Measurements from ENCODE around the gene NIFK.

NIFK gene

DNA sequence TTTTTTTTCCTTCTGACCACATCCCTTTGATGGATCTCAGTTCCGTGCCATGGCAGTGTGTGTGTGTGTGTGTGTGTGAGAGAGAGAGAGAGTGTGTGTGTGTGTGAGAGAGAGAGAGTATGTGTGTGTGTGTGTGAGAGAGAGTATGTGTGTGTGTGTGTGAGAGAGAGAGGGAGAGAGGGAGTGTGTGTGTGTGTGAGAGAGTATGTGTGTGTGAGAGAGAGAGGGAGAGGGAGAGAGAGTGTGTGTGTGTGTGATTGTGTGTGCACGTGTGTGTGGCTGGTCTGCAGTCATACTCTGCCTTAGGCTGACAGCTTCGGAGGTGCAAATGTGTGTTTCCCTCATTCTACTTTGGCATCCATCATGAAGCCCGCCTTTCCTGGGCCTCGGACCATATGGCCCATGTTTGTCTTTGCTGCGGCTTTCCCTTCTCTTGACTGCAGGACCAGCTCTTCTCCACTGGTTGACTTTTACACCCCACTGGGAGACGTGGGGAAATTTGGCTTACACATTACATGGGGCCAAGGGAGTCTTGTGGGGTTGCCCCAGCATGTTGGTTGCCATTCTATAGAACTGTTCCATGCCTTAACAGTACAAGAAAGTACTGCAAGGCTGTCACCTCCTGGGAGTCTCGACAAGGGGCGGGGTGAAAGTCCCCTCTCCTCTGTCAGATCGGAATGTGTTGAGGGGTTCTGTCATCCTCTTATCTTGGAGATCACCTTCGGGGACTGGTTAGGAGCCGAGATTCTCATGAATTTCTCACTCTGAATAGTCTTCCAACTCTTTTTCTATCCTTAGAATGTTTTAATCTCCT lies 40.4 kb upstream of the NIFK start:
- TF ChIP-seq, protein P1, sequence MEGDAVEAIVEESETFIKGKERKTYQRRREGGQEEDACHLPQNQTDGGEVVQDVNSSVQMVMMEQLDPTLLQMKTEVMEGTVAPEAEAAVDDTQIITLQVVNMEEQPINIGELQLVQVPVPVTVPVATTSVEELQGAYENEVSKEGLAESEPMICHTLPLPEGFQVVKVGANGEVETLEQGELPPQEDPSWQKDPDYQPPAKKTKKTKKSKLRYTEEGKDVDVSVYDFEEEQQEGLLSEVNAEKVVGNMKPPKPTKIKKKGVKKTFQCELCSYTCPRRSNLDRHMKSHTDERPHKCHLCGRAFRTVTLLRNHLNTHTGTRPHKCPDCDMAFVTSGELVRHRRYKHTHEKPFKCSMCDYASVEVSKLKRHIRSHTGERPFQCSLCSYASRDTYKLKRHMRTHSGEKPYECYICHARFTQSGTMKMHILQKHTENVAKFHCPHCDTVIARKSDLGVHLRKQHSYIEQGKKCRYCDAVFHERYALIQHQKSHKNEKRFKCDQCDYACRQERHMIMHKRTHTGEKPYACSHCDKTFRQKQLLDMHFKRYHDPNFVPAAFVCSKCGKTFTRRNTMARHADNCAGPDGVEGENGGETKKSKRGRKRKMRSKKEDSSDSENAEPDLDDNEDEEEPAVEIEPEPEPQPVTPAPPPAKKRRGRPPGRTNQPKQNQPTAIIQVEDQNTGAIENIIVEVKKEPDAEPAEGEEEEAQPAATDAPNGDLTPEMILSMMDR (tag by site-specific recombination; IDR thresholded peaks at IDR 0.05) = 0 out of 2 replicates have a peak, but pooled peaks have one; percentile 4
- 0 out of 2 replicates have a peak, but pooled peaks have one; percentile 19 for TF ChIP-seq ZSCAN18 (tag by site-specific recombination; IDR thresholded peaks at IDR 0.05)
- peak; percentile 48; the same call in 1 of the 2 replicates for TF ChIP-seq ZNF544 (tag by site-specific recombination; IDR thresholded peaks at IDR 0.05)
- TF ChIP-seq ZNF366 (tag by site-specific recombination; conservative IDR thresholded peaks at IDR 0.05) = peak; percentile 68
- peak; percentile 99 for TF ChIP-seq ZSCAN4 (tag by site-specific recombination; IDR thresholded peaks at IDR 0.05)
- no peak for TF ChIP-seq KLF1 (tag by site-specific recombination; IDR thresholded peaks at IDR 0.05)
- 0 out of 2 replicates have a peak, but pooled peaks have one; percentile 12 for TF ChIP-seq ZNF488 (tag by site-specific recombination; IDR thresholded peaks at IDR 0.05)
- TF ChIP-seq ZBTB10 (tag by site-specific recombination; IDR thresholded peaks at IDR 0.05) = peak; percentile 48
- TF ChIP-seq BCL11A (tag by site-specific recombination; IDR thresholded peaks at IDR 0.05; ENCODE audit: low read depth) = no peak
- TF ChIP-seq ZNF473 (tag by site-specific recombination; IDR thresholded peaks at IDR 0.05) = peak; percentile 20; the same call in 1 of the 2 replicates
- TF ChIP-seq ZNF398 (tag by site-specific recombination; IDR thresholded peaks at IDR 0.05) = peak; percentile 96
- TF ChIP-seq KLF7 (tag by site-specific recombination; IDR thresholded peaks at IDR 0.05; ENCODE audit: borderline replicate concordance) = no peak
- TF ChIP-seq PRDM1 (tag by site-specific recombination; IDR thresholded peaks at IDR 0.05) = peak; percentile 84
- 0 out of 2 replicates have a peak, but pooled peaks have one; percentile 50 for TF ChIP-seq ZNF114 (tag by site-specific recombination; IDR thresholded peaks at IDR 0.05)
- TF ChIP-seq MYNN (tag by site-specific recombination; IDR thresholded peaks at IDR 0.05; ENCODE audit: borderline replicate concordance) = no peak
- TF ChIP-seq SP7 (tag by site-specific recombination; IDR thresholded peaks at IDR 0.05) = no peak
- TF ChIP-seq ZNF776 (tag by site-specific recombination; IDR thresholded peaks at IDR 0.05; ENCODE audit: borderline replicate concordance) = peak; percentile 79; the same call in 1 of the 2 replicates
- no peak for TF ChIP-seq ZBTB21 (tag by site-specific recombination; IDR thresholded peaks at IDR 0.05)
- Histone ChIP-seq H3K9me3 (ENCODE audit: control insufficient read depth, insufficient read depth, low read depth, low read length) (no peaks in the 10 kb centered on the region), H3K4me1 (ENCODE audit: control insufficient read depth, insufficient read depth, low read length) (no peaks in the 10 kb centered on the region; the same call in 1 of the 2 replicates), H3K36me3 (ENCODE audit: control insufficient read depth in 2 of 2, insufficient read depth in 1 of 2, low read length in 2 of 2) (no peaks in the 10 kb centered on the region), H3K27ac (ENCODE audit: extremely low read depth, low read depth, low read length) (no peak overlapping the region), H3K4me3 (ENCODE audit: low read depth, low read length) (no peak overlapping the region)
- CTCF ChIA-PET = no interaction called here
- POLR2A ChIA-PET = no interaction called here

All from HEK293 (cell line).